CD14-positive monocyte (primary cell): Measurements from ENCODE around the gene ATP7A. TPM values are rescaled to one million over a fixed set of nuclear protein-coding genes. Genes with fewer than 3 reads are reported as not detected.

Experiments used
- DNase-seq, 3 donors: peaks; one replicate each; pipeline ENCODE4 v3.0.0-alpha.2; 2011 to 2022
- H2AFZ ChIP-seq: 2 replicates; pipeline ENCODE4 v1.6.0; 2012; ENCODE audit warnings: mild to moderate bottlenecking, low read depth, low read length, inconsistent platforms; ENCODE audit not compliant: insufficient read depth, poor library complexity, severe bottlenecking
- H3K27ac ChIP-seq, 2 donors: 1 replicate in 1 of 2; 2 replicates in 1 of 2; pipeline ENCODE4 v1.5.1; 2012 to 2013; ENCODE audit warnings: low read length in 2 of 2, control low read depth in 1 of 2, inconsistent platforms in 1 of 2, low read depth in 1 of 2, mild to moderate bottlenecking in 1 of 2
- H3K27me3 ChIP-seq, 2 donors: one replicate each; pipeline versions ENCODE4 v1.6.0 to v1.6.1; 2011 to 2013; ENCODE audit warnings: low read length in 2 of 2; ENCODE audit not compliant: control insufficient read depth in 2 of 2, insufficient read depth in 2 of 2
- H3K36me3 ChIP-seq, 2 donors: replicated peaks in 1 of 2; 1 replicate in 1 of 2; 2 replicates in 1 of 2; pipeline versions ENCODE4 v1.5.1 to v1.6.1; 2012 to 2013; ENCODE audit warnings: low read length in 2 of 2, control low read depth in 1 of 2, inconsistent platforms in 1 of 2, mild to moderate bottlenecking in 1 of 2; ENCODE audit not compliant: insufficient read depth in 2 of 2, control insufficient read depth in 1 of 2
- H3K4me1 ChIP-seq, 2 donors: 1 replicate in 1 of 2; 2 replicates in 1 of 2; pipeline versions ENCODE4 v1.5.1 to v1.6.1; 2012 to 2013; ENCODE audit warnings: low read length in 2 of 2, control low read depth in 1 of 2, inconsistent platforms in 1 of 2, mild to moderate bottlenecking in 1 of 2, moderate library complexity in 1 of 2; ENCODE audit not compliant: insufficient read depth in 2 of 2, control insufficient read depth in 1 of 2
- H3K4me2 ChIP-seq: replicated peaks from 2 replicates; pipeline ENCODE3; 2012; ENCODE audit warnings: low read length, moderate library complexity, mild to moderate bottlenecking; ENCODE audit not compliant: poor library complexity, severe bottlenecking; ENCODE audit errors: extremely low read depth
- H3K4me3 ChIP-seq, 3 experiments: fragments of 200-600 bp in 1 of 3; sonication (generic) in 1 of 3; replicated peaks in 1 of 3; 1 replicate in 2 of 3; 2 replicates in 1 of 3; pipeline ENCODE4 v1.5.1; 2011 to 2013; ENCODE audit warnings: low read length in 3 of 3, mild to moderate bottlenecking in 3 of 3, control low read depth in 2 of 3, low read depth in 2 of 3, inconsistent platforms in 1 of 3, moderate library complexity in 1 of 3
- H3K79me2 ChIP-seq: 2 replicates; pipeline ENCODE4 v1.6.0; 2012; ENCODE audit warnings: mild to moderate bottlenecking, control low read depth, inconsistent platforms, low read length, moderate library complexity; ENCODE audit not compliant: insufficient read depth
- H3K9ac ChIP-seq: 2 replicates; pipeline ENCODE4 v1.6.0; 2017; ENCODE audit warnings: low read length, mild to moderate bottlenecking; ENCODE audit not compliant: insufficient read depth, poor library complexity, severe bottlenecking
- H3K9me3 ChIP-seq, 2 donors: replicated peaks in 1 of 2; 1 replicate in 1 of 2; 2 replicates in 1 of 2; pipeline versions ENCODE4 v1.5.1 to v1.6.1; 2012 to 2013; ENCODE audit warnings: low read length in 2 of 2, control low read depth in 1 of 2; ENCODE audit not compliant: control insufficient read depth in 1 of 2, insufficient read depth in 1 of 2
- H4K20me1 ChIP-seq: 2 replicates; pipeline ENCODE4 v1.6.0; 2012; ENCODE audit warnings: mild to moderate bottlenecking, low read length, control low read depth, moderate library complexity; ENCODE audit not compliant: insufficient read depth
- H3K27ac Mint-ChIP-seq, 7 donors: one replicate each; pipeline ENCODE4 v1.8.0; 2020; ENCODE audit warnings: mild to moderate bottlenecking in 7 of 7, mixed read lengths in 7 of 7, moderate library complexity in 6 of 7, inconsistent platforms in 2 of 7
- H3K27me3 Mint-ChIP-seq, 3 donors: one replicate each; pipeline ENCODE4 v1.8.0; 2021 to 2022; ENCODE audit warnings: low read depth in 3 of 3, mild to moderate bottlenecking in 3 of 3, mixed read lengths in 3 of 3, moderate library complexity in 3 of 3, inconsistent platforms in 1 of 3
- H3K36me3 Mint-ChIP-seq, 2 donors: one replicate each; pipeline ENCODE4 v1.8.0; 2020; ENCODE audit warnings: mixed read lengths in 2 of 2, inconsistent platforms in 1 of 2, mild to moderate bottlenecking in 1 of 2
- H3K4me1 Mint-ChIP-seq: one replicate; pipeline ENCODE4 v1.8.0; 2020; ENCODE audit warnings: mild to moderate bottlenecking, mixed read lengths
- H3K4me3 Mint-ChIP-seq, 2 donors: one replicate each; pipeline ENCODE4 v1.8.0; 2020; ENCODE audit warnings: mild to moderate bottlenecking in 2 of 2, mixed read lengths in 2 of 2, moderate library complexity in 1 of 2
- H3K9me3 Mint-ChIP-seq, 7 donors: one replicate each; pipeline ENCODE4 v1.8.0; 2020 to 2022; ENCODE audit warnings: mixed read lengths in 7 of 7, mild to moderate bottlenecking in 6 of 7, moderate library complexity in 6 of 7, inconsistent platforms in 2 of 7
- WGBS: methylation state at CpG from one replicate; pipeline ENCODE4 v1.1.5; 2013; ENCODE audit warnings: missing lambda C conversion rate; ENCODE audit not compliant: insufficient coverage; 5-methylcytosine and 5-hydroxymethylcytosine counted together
- intact Hi-C, 2 donors: fragments of 100-400 bp; cut with micrococcal nuclease; formaldehyde crosslinking; loops; one replicate each; pipeline versions ENCODE4 v1.15.0 to v1.15.1; 2023
- polyA plus RNA-seq, 3 donors: library from polyadenylated mRNA; depleted of rRNA in 1 of 3; unstranded in 2 of 3; stranded (reverse) in 1 of 3; fragments of 300-500 nt in 2 of 3; fragments of >200 nt in 1 of 3; fragmentation: Illumina TruSeq in 2 of 3; gene quantifications; 1 replicate in 2 of 3; 2 replicates in 1 of 3; pipeline ENCODE4 v1.2.3, GENCODE V29; 2012 to 2021
- TF ChIP-seq, protein P1 (sequence below): fragments of 200-600 bp; IDR thresholded peaks from one replicate; pipeline ENCODE4 v1.8.0; 2022; ENCODE audit warnings: antibody characterized with exemption, mild to moderate bottlenecking

ATP7A gene
- polyA plus RNA-seq, 3 donors = 2.3 to 3.8 (median 2.8) TPM

DNA sequence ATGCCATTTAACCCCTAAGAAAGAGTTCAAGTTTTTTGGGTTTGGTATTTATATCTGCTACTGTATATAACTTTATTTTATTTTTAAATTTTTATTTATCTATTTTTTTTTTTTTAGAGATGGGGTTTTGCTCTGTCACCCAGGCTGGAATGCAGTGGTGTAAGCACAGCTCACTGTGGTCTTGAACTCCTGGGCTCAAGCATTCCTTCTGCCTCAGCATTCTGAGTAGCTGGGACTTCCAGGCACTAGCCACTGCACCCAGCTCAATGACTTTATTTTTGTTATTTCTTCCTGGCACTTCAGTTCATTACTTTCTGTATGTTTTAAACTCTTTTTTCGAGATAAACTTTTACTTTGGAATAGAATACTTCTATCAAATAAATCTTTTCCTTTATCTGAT, 101.4 kb downstream of the ATP7A start:
- no peak for DNase-seq
- no CpG with 5 or more reads among the region's 1 CpG for WGBS
- H3K27ac Mint-ChIP-seq = no peak overlapping the region

DNA sequence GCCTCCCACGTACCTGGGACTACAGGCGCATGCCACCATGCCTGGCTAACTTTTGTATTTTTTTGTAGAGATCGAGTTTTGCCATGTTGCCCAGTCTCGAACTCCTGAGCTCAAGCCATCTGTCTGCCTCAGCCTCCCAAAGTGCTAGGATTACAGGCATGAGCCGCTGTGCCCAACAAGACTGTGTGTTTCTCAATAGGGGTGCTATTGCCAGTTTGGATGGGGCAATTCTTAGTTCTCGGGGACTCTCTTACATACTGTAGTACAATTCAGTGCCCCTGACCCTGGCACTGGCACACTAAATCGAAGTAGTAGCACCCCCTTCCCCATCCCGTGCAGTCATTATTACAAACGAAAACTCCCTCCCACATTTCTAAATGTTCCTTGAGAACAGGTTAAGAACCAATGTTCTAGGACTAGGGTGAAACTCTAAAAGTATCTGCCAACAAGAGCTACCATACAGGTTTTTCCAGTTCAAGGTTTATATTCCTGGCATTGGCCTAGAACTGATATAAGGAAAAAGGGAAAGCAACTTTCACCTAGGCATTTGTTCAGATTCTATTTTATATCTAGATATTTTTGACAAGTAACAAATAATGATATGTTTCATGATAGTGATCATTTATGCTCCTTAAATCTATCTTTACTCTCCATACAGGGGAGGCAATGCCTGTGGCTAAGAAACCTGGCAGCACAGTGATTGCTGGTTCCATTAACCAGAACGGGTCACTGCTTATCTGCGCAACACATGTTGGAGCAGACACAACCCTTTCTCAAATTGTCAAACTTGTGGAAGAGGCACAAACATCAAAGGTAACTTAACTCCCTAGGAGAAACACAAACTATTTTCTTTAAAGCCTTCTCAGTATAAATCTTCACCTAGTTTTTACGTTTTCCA, 109.3 kb downstream of the ATP7A start:
- Mint-ChIP-seq H3K4me3 (no peak overlapping the region), H3K9me3 (peaks cover 0 to 6% (median 0%) of the 10 kb centered on the region in 7 donors), H3K27ac (no peak overlapping the region), H3K27me3 (peaks cover 0 to 7% (median 0%) of the 10 kb centered on the region in 3 donors), H3K4me1 (peaks cover 4% of the 10 kb centered on the region), H3K36me3 (peaks cover 9 to 16% of the 10 kb centered on the region in 2 donors)
- no peaks in the 10 kb centered on the region for H3K27me3 ChIP-seq
- no peaks in the 10 kb centered on the region for H4K20me1 ChIP-seq
- no peaks in the 10 kb centered on the region for H3K79me2 ChIP-seq
- H2AFZ ChIP-seq = no peak overlapping the region
- intact Hi-C loops = loop anchor here (10.0 kb wide), 2 partner anchors 105 to 115 kb away; partner anchors contain the start of gene ATP7A (in 1 of the 2)
- TF ChIP-seq, protein P1, sequence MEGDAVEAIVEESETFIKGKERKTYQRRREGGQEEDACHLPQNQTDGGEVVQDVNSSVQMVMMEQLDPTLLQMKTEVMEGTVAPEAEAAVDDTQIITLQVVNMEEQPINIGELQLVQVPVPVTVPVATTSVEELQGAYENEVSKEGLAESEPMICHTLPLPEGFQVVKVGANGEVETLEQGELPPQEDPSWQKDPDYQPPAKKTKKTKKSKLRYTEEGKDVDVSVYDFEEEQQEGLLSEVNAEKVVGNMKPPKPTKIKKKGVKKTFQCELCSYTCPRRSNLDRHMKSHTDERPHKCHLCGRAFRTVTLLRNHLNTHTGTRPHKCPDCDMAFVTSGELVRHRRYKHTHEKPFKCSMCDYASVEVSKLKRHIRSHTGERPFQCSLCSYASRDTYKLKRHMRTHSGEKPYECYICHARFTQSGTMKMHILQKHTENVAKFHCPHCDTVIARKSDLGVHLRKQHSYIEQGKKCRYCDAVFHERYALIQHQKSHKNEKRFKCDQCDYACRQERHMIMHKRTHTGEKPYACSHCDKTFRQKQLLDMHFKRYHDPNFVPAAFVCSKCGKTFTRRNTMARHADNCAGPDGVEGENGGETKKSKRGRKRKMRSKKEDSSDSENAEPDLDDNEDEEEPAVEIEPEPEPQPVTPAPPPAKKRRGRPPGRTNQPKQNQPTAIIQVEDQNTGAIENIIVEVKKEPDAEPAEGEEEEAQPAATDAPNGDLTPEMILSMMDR = no peak
- H3K36me3 ChIP-seq = peaks cover 0 to 2% of the 10 kb centered on the region in 2 donors
- no peak overlapping the region for H3K4me3 ChIP-seq
- H3K9ac ChIP-seq = no peak overlapping the region
- no peaks in the 10 kb centered on the region for H3K4me1 ChIP-seq
- no peak for DNase-seq
- WGBS = no CpG with 5 or more reads among the region's 12 CpGs
- H3K9me3 ChIP-seq = no peaks in the 10 kb centered on the region
- no peak overlapping the region for H3K27ac ChIP-seq
- H3K4me2 ChIP-seq = no peak overlapping the region

More for the DNA sequence above, 101.4 kb downstream of the ATP7A start:
- peaks cover 17 to 20% of the 10 kb centered on the region in 2 donors for H3K36me3 Mint-ChIP-seq
- Histone ChIP-seq H3K4me3 (no peak overlapping the region), H3K9ac (no peak overlapping the region), H2AFZ (no peak overlapping the region), H3K27me3 (no peaks in the 10 kb centered on the region), H3K4me1 (no peaks in the 10 kb centered on the region), H3K79me2 (no peaks in the 10 kb centered on the region), H3K27ac (no peak overlapping the region), H3K36me3 (peaks cover 0 to 2% of the 10 kb centered on the region in 2 donors), H4K20me1 (no peaks in the 10 kb centered on the region), H3K9me3 (no peaks in the 10 kb centered on the region), H3K4me2 (no peak overlapping the region)
- H3K4me1 Mint-ChIP-seq = no peaks in the 10 kb centered on the region
- TF ChIP-seq, protein P1 = no peak
- H3K4me3 Mint-ChIP-seq = no peak overlapping the region
- H3K9me3 Mint-ChIP-seq = peaks cover 0 to 6% (median 0%) of the 10 kb centered on the region in 7 donors
- peaks cover 0 to 4% (median 0%) of the 10 kb centered on the region in 3 donors for H3K27me3 Mint-ChIP-seq
- intact Hi-C loops = no loop called here
